Hippocampal formation (tissue), 2 donors: ENCODE measurements around the gene TRPM4.
"Not testable (repeated sequence)": the region's sequence is repeated elsewhere in the genome, so short reads cannot be mapped to it uniquely, and the experiment has no call there.

Source experiments
- DNase-seq, 2 donors: peaks; one replicate each; lab custom pipeline; 2025; lab: John Stamatoyannopoulos, UW

TRPM4 gene

GRCh38 chr19:49127225-49127624, 30.4 kb upstream of the TRPM4 start:
- DNase-seq = not testable (repeated sequence)

GRCh38 chr19:49127674-49128544, 29.7 kb upstream of the TRPM4 start:
- peak; percentile 92 to 97 for DNase-seq

DNA sequence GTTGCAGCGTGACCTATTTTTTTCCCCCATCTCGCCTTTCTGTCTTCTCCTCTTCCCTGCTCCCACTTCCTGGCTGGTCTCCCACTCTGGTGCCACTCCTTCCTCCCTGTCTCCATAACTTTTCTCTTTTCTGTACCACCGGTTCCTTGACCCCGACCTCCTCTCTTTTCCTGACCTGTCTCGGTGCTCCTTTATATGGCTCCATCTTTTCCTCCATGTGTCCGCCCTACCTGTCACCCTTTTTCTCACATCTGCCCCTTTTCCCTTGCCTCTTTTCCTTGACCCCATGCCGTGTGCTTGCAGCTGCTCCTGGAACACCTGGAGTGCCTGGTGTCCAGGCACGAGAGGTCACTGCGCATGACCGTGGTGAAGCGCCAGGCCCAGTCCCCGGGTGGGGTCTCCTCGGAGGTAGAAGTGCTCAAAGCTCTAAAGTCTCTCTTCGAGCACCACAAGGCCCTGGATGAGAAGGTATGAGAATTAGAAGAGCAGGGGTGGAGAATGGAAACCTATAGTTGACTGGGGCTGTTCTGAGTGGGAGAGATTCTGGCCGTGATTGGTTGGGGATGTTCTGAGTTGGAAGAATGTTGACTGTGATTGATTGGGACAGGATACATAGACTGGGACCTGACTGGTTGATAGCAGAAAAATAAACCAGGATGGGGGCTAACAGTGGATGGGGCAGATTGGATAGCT, 28.9 kb upstream of the TRPM4 start:
- no peak for DNase-seq

GRCh38 chr19:49129238-49129583, 28.4 kb upstream of the TRPM4 start:
- DNase-seq = no peak

- DNase-seq = no peak
Observed at GRCh38 chr19:49130325-49130724, 27.3 kb upstream of the TRPM4 start.

DNA sequence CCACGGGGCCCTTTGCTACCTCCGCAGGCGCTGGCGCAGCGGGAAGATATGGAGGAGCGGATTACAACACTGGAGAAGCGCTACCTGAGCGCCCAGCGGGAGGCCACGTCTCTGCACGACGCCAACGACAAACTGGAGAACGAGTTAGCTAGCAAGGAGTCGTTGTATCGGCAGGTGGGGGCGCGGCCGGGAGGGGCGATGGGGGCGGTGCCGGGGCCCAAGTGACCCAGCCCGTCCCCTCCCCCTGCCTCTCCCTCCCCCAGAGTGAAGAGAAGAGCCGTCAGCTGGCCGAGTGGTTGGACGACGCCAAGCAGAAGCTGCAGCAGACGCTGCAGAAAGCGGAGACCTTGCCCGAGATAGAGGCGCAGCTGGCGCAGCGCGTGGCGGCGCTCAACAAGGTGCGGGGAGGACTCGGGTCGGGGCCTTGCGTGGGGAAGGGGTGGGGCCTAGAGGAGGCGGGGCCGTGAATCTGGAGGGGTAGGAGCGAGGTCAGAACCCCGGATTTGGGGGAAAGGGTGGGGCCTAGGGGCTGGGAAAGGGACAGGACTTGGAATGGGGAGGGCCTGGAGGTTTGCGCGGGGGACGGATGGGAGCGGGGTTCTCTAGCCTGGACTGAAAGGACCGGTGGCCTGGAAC, 24.5 kb upstream of the TRPM4 start:
- DNase-seq = no peak

DNA sequence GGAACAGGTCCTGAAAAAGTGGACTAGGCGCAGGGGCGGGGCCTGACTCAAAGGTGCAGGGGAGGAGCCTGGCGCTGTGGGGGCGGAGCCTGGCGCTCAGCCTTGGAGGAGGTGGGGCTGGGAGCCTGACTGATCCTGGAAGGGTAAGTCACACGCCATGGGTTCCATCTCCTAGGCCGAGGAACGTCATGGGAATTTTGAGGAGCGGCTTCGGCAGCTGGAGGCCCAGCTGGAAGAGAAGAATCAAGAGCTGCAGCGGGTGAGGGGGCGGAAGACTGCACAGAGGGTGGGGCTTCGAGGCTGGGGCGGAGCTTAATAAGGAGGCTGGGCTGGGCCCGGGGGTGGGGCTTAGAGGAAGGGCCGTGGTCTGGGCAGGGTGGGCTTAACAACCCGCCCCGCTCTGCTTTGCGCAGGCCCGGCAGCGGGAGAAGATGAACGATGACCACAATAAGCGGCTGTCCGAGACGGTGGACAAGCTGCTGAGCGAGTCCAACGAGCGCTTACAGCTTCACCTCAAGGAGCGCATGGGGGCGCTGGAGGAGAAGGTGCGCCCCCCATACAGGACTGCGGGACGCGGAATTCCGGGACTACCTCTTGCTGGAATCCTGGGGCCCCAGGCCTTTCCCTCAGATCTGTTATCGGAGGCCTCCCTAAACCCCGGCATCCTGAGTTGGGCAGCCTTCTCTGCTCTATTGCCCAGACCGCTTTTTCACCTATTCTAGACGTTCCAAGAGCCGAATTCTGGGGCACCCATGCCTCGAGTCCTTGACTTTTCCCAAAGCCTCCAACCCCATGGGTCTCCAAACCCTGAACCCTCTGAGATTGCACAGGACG, 23.8 kb upstream of the TRPM4 start:
- DNase-seq = no peak

DNA sequence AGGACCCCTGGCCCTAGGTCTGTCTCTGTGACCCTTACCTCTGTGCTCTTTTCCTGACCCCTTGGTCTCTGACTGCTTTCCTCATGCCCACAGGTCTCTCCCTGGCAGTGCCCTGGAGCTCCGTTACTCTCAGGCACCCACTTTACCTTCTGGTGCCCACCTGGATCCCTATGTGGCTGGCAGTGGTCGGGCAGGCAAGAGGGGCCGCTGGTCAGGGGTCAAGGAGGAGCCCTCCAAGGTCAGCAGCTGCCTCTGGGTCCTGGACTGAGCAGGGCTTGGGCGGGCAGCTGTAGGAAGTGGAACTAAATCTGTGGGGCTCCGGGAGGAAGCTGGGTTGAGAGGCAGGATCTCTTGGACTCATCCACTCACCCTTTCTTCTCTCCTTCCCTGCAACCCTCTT, 21.9 kb upstream of the TRPM4 start:
- DNase-seq = no peak

DNA sequence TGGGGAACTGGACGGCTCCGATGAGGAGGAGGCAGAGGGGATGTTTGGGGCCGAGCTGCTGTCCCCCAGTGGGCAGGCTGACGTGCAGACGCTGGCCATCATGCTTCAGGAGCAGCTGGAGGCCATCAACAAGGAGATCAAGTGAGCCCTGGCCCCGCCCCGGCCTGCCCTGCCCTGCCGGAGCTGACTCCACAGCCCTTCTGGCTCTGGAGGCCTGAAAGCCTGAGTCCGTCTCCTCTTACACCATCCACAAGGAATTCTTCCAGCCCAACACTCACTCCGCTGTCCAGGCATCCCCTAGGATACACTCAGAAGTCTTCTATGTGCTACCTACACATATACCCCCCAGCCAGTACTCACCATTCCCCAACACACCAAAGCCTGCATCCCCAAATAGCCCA, 20.8 kb upstream of the TRPM4 start:
- no peak for DNase-seq

- DNase-seq = no peak
Observed at GRCh38 chr19:49140951-49141350, 16.6 kb upstream of the TRPM4 start.

DNA sequence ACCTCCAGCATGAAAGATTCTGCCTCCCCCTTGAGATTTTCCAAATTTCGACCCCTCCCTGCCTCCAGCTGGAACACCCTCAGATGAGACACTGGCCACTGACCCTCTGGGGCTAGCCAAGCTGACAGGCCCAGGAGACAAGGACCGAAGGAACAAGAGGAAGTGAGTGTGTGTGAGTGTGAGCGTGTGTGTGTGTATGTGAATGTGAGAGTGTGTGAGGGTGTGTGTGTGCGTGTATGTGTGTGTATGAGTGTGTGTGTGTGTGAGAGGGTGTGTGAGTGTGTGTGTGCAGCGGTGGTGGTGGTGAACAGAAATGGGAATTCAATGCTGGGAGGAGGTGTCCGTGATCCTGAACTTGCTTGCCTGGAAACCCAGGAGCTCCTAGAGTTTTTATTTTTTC, 16.2 kb upstream of the TRPM4 start:
- no peak for DNase-seq

GRCh38 chr19:49142866-49143335, 14.7 kb upstream of the TRPM4 start:
- DNase-seq = peak; percentile 67 to 82

GRCh38 chr19:49145573-49146407, 11.8 kb upstream of the TRPM4 start:
- peak; percentile 19 to 73 for DNase-seq

DNA sequence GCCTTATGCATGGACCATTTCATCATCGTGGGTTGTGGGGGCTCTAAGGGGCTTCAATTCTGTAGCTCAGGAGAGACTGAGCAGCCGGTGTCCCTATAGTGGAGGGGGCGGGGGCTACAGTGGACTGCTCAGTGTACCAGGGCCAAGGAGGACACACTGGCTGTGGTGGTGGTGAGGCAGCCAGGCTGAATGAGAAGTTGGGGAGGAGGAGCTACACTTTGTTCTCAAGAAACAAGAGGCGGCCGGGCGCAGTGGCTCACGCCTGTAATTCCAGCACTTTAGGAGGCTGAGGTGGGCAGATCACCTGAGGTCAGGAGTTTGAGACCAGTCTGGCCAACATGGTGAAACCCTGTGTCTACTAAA, 11.2 kb upstream of the TRPM4 start:
- not testable (repeated sequence) for DNase-seq

GRCh38 chr19:49148044-49148682, 9.4 kb upstream of the TRPM4 start:
- no peak for DNase-seq

- DNase-seq = peak; percentile 63 to 77
Observed at GRCh38 chr19:49148784-49149651, 8.6 kb upstream of the TRPM4 start.

- DNase-seq = peak; percentile 36 to 68
Observed at GRCh38 chr19:49149652-49150105, 7.9 kb upstream of the TRPM4 start.

DNA sequence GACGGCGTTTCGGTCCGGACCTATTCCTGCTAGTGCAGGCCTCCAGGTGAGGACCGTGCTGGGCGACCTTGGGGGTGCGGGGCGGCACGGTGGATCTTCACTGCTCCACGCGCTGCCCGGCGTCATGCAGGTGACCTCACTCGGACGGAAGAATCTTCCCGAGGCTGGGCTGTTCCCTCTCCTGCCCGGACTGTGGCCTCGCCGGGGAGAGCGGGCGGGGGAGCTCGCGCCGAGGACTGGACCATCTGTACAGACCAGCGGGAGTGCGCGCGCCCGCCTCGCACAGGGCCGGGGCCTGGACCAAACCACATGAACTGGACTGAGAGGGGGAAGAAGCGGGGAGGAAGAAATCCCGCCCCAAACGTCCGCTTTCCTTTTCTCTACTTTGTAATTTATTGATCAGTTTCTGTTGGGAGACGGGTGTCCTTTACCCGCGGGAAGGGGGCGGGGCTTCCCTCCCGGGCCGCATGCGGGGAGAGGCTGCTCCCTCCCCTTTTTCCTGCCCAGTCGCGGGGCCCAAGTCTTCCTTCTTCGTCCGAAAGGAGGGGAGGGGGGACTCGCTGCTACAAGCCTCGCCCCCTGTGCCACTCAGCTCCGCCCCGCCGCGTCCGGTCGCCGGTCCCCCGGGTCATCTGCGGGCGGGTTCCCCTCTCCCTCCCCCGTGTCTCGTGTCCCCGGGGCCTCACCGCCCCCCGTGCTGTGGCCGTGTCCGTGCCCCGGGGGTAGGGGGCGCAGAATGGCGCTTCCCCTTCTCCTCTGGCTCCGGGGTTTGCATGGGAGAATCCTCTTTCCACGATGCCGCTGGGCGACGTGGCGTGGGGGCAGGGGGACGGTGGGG, 7.3 kb upstream of the TRPM4 start:
- DNase-seq = peak; percentile 70 to 82

DNA sequence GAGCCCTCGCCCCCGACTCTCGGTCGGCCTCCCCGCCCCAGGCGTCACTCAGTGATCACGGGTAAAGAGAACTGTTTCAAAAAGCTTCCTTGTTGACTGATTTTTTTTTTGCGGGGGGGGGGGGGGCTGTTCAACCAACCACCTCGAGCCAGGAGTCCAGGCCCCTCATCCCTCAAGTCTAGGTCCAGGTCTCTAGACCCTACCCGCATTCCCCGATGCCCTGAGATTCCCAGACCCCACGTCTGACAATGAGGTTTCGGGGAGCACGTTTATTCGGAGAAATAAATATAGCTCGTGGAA, 6.7 kb upstream of the TRPM4 start:
- no peak for DNase-seq
